Trophoblast cell (in vitro differentiated cells and primary cell): ENCODE data around the gene AOX1.
A peak's percentile ranks its signal among the peaks of the same experiment; 100 is the strongest.

Experiments used
- DNase-seq, 2 donors: peaks; one replicate each; pipeline ENCODE4 v3.0.0-alpha.2; 2016
- H2AFZ ChIP-seq: 2 replicates; pipeline ENCODE4 v1.6.1; 2013; ENCODE audit warnings: low read length, moderate library complexity, mild to moderate bottlenecking; ENCODE audit not compliant: insufficient read depth, poor library complexity
- H2AK5ac ChIP-seq: 2 replicates; pipeline ENCODE4 v1.6.1; 2013; ENCODE audit warnings: mild to moderate bottlenecking, low read length
- H2BK120ac ChIP-seq: 2 replicates; pipeline ENCODE4 v1.6.1; 2013; ENCODE audit warnings: low read length, mild to moderate bottlenecking, moderate library complexity; ENCODE audit not compliant: insufficient read depth, poor library complexity
- H2BK12ac ChIP-seq: 2 replicates; pipeline ENCODE4 v1.6.1; 2013; ENCODE audit warnings: mild to moderate bottlenecking, low read length, moderate library complexity
- H2BK5ac ChIP-seq: 2 replicates; pipeline ENCODE4 v1.6.1; 2013; ENCODE audit warnings: low read length, low read depth, moderate library complexity, mild to moderate bottlenecking; ENCODE audit not compliant: poor library complexity
- H3K14ac ChIP-seq: 2 replicates; pipeline ENCODE4 v1.6.1; 2013; ENCODE audit warnings: mild to moderate bottlenecking, low read length
- H3K18ac ChIP-seq: 2 replicates; pipeline ENCODE4 v1.6.1; 2013; ENCODE audit warnings: mild to moderate bottlenecking, low read length
- H3K23ac ChIP-seq: 2 replicates; pipeline ENCODE4 v1.6.1; 2013; ENCODE audit warnings: low read length
- H3K27ac ChIP-seq: 2 replicates; pipeline ENCODE4 v1.5.1; 2013; ENCODE audit warnings: low read depth, mild to moderate bottlenecking, inconsistent platforms, low read length, moderate library complexity
- H3K27me3 ChIP-seq: 2 replicates; pipeline ENCODE4 v1.6.1; 2013; ENCODE audit warnings: inconsistent platforms, mild to moderate bottlenecking, low read length, moderate library complexity; ENCODE audit not compliant: insufficient read depth
- H3K36me3 ChIP-seq, 2 experiments: 1 replicate in 1 of 2; 2 replicates in 1 of 2; pipeline ENCODE4 v1.6.1; 2013; ENCODE audit warnings: low read length in 2 of 2, mild to moderate bottlenecking in 2 of 2, moderate library complexity in 1 of 2; ENCODE audit not compliant: insufficient read depth in 2 of 2, control insufficient read depth in 1 of 2
- H3K4ac ChIP-seq: 2 replicates; pipeline ENCODE4 v1.6.1; 2013; ENCODE audit warnings: low read depth, mild to moderate bottlenecking, low read length, moderate library complexity
- H3K4me1 ChIP-seq, 2 experiments: 1 replicate in 1 of 2; 2 replicates in 1 of 2; pipeline ENCODE4 v1.6.1; 2013; ENCODE audit warnings: low read length in 2 of 2, mild to moderate bottlenecking in 2 of 2, moderate library complexity in 1 of 2; ENCODE audit not compliant: insufficient read depth in 2 of 2, control insufficient read depth in 1 of 2
- H3K4me2 ChIP-seq: 2 replicates; pipeline ENCODE4 v1.6.1; 2013; ENCODE audit warnings: inconsistent platforms, mild to moderate bottlenecking, low read length, moderate library complexity
- H3K4me3 ChIP-seq: 2 replicates; pipeline ENCODE4 v1.5.1; 2013; ENCODE audit warnings: mild to moderate bottlenecking, low read depth, low read length, inconsistent platforms
- H3K79me1 ChIP-seq: one replicate; pipeline ENCODE4 v1.6.1; 2013; ENCODE audit warnings: low read length
- H3K79me2 ChIP-seq: 2 replicates; pipeline ENCODE4 v1.6.1; 2013; ENCODE audit warnings: low read length, mild to moderate bottlenecking; ENCODE audit not compliant: control insufficient read depth, insufficient read depth, poor library complexity
- H3K9ac ChIP-seq: 2 replicates; pipeline ENCODE4 v1.6.1; 2013; ENCODE audit warnings: mild to moderate bottlenecking, low read length
- H3K9me3 ChIP-seq: 2 replicates; pipeline ENCODE4 v1.6.1; 2013; ENCODE audit warnings: low read depth, mild to moderate bottlenecking, control low read depth, inconsistent platforms, low read length; ENCODE audit not compliant: insufficient read depth
- H4K12ac ChIP-seq: 2 replicates; pipeline ENCODE4 v1.6.1; 2013; ENCODE audit warnings: low read depth, mild to moderate bottlenecking, low read length, moderate library complexity
- H4K8ac ChIP-seq: 2 replicates; pipeline ENCODE4 v1.6.1; 2013; ENCODE audit warnings: low read depth, mild to moderate bottlenecking, low read length, moderate library complexity
- H4K91ac ChIP-seq: one replicate; pipeline ENCODE4 v1.6.1; 2013; ENCODE audit warnings: low read depth, mild to moderate bottlenecking, low read length, moderate library complexity
- WGBS: extraction: QIAGEN DNeasy Blood & Tissue Kit; methylation state at CpG from one replicate; pipeline ENCODE4 v1.1.7; 2013; ENCODE audit warnings: missing lambda C conversion rate; ENCODE audit not compliant: insufficient read length, insufficient coverage; ENCODE audit errors: extremely low coverage; 5-methylcytosine and 5-hydroxymethylcytosine counted together

Gene AOX1

DNA sequence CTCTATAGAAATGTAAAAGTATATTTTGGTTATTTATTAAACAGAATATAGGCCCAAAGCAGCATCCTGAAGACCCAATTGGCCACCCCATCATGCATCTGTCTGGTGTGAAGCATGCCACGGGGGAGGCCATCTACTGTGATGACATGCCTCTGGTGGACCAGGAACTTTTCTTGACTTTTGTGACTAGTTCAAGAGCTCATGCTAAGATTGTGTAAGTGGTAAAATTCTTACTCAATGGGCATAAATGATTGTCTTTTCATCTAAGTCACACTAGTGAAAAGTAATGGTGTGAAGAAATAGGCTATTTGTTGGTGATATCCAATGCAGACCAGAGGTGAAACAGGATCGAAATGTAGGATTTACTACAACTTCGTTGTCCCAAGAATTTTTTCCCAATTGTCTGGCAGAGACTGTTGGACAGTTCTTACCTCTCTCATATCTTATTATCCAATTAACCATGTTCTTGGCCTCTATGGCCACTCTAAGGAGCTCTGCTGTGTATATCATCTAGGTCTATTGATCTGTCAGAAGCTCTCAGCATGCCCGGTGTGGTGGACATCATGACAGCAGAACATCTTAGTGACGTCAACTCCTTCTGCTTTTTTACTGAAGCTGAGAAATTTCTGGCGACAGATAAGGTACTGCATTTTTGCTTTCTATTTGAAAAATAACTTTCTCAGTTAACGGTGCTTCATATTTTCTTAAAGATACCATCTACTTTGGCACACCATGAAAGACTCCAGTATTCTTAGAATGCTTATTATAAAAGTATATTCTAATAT, 35.0 kb downstream of the AOX1 start:
- Histone ChIP-seq H3K14ac (no peak overlapping the region), H2BK5ac (no peak overlapping the region), H3K18ac (no peak overlapping the region), H3K23ac (no peak overlapping the region), H3K79me1 (no peaks in the 10 kb centered on the region), H3K4ac (no peak overlapping the region), H4K91ac (no peak overlapping the region), H2BK12ac (no peak overlapping the region), H3K27ac (no peak overlapping the region), H2AK5ac (no peak overlapping the region), H3K79me2 (no peaks in the 10 kb centered on the region), H3K4me1 (no peaks in the 10 kb centered on the region), H4K8ac (no peak overlapping the region), H3K4me2 (no peak overlapping the region), H2BK120ac (no peak overlapping the region), H3K27me3 (no peaks in the 10 kb centered on the region), H3K4me3 (no peak overlapping the region), H3K9ac (no peak overlapping the region), H3K9me3 (no peaks in the 10 kb centered on the region), H3K36me3 (no peaks in the 10 kb centered on the region), H4K12ac (no peak overlapping the region), H2AFZ (no peak overlapping the region)
- no CpG with 5 or more reads among the region's 7 CpGs for WGBS
- peak in 1 of 2 donors; percentile 2 for DNase-seq

DNA sequence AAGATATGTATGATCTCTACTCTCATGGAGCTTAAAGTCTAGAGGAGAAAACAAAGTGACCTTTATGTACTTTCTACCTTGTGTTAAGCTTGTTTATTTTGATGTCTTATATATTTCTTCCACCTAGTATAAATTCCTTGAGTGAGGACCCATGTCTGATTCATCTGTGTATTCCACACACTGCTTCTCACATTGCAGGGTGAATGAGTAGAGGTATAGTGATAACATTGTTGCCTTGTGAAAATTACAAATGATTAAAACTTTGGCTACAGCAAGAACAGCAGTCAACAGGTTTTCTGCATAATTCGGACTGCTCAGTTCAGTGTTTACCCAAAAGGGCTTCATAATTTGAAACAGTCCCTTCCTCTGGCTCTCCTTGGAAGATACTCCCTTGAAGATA, 36.3 kb downstream of the AOX1 start:
- no peak for DNase-seq
- no peak overlapping the region for H3K9ac ChIP-seq
- H2BK5ac ChIP-seq: no peak overlapping the region
- no peak overlapping the region for H2BK120ac ChIP-seq
- no peak overlapping the region for H3K14ac ChIP-seq
- no peak overlapping the region for H4K12ac ChIP-seq
- H4K91ac ChIP-seq: no peak overlapping the region
- H3K4me1 ChIP-seq: peaks cover 0 to 4% of the 10 kb centered on the region in 2 experiments
- H2AFZ ChIP-seq: no peak overlapping the region
- no peak overlapping the region for H3K27ac ChIP-seq
- H4K8ac ChIP-seq: no peak overlapping the region
- no peak overlapping the region for H3K23ac ChIP-seq
- no peaks in the 10 kb centered on the region for H3K36me3 ChIP-seq
- no peaks in the 10 kb centered on the region for H3K79me1 ChIP-seq
- no peaks in the 10 kb centered on the region for H3K79me2 ChIP-seq
- H3K27me3 ChIP-seq: no peaks in the 10 kb centered on the region
- H3K18ac ChIP-seq: no peak overlapping the region
- H2BK12ac ChIP-seq: no peak overlapping the region
- no peak overlapping the region for H2AK5ac ChIP-seq
- no peaks in the 10 kb centered on the region for H3K9me3 ChIP-seq
- H3K4me3 ChIP-seq: no peak overlapping the region
- WGBS: no CpG with 5 or more reads among the region's 1 CpG
- H3K4me2 ChIP-seq: no peak overlapping the region
- no peak overlapping the region for H3K4ac ChIP-seq

DNA sequence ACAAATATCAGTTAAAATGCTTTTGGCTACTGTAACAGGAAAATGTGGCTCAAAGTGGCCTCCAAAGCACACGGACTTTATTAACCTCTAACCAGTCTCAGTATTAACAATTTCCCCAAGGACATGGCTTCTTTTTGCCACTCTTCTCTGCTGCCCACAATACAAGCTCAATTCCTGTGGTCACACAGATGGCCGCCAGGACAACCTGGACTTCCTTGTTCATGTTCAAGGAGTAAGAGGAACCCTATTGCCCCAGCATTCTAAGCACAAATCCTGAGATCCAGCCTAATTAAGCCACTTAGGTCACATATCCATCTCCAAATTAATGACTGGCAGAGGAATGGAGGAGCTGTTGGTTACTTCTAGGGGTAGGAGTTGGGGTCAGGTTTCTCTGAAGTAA, 38.2 kb downstream of the AOX1 start:
- Histone ChIP-seq H3K14ac (no peak overlapping the region), H4K8ac (no peak overlapping the region), H3K4me1 (peaks cover 2 to 7% of the 10 kb centered on the region in 2 experiments), H3K79me2 (no peaks in the 10 kb centered on the region), H3K36me3 (no peaks in the 10 kb centered on the region), H2AK5ac (no peak overlapping the region), H3K9ac (no peak overlapping the region), H3K27me3 (no peaks in the 10 kb centered on the region), H3K4ac (no peak overlapping the region), H3K9me3 (no peaks in the 10 kb centered on the region), H3K4me2 (no peak overlapping the region), H2BK120ac (no peak overlapping the region), H3K79me1 (no peaks in the 10 kb centered on the region), H2BK5ac (no peak overlapping the region), H4K12ac (no peak overlapping the region), H4K91ac (no peak overlapping the region), H3K4me3 (no peak overlapping the region), H3K27ac (no peak overlapping the region), H3K23ac (no peak overlapping the region), H3K18ac (no peak overlapping the region), H2AFZ (no peak overlapping the region), H2BK12ac (no peak overlapping the region)
- WGBS: no CpG with 5 or more reads among the region's 2 CpGs
- no peak for DNase-seq

DNA sequence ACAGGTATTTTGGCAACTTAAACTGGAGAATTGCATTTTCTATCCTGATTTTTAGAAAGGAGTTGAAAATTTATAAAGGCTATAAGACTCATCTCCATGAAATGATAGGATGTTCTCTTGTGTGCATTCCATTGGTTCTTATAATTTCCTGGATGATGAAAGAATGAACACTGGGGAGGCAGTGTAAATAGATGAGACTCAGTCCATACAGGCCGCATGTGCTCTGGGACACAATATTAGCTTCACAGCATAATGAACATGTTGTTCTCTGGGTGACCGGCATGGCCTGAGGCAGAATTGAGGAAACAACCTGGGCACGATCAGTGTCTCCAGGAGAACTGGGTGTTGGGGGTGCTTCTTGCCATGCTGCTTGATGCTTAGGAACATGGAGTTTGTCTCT, 38.8 kb downstream of the AOX1 start:
- H3K36me3 ChIP-seq: no peaks in the 10 kb centered on the region
- H4K12ac ChIP-seq: no peak overlapping the region
- H3K79me1 ChIP-seq: no peaks in the 10 kb centered on the region
- H2BK120ac ChIP-seq: no peak overlapping the region
- H4K91ac ChIP-seq: no peak overlapping the region
- H2BK5ac ChIP-seq: no peak overlapping the region
- no peak for DNase-seq
- no peak overlapping the region for H3K4me3 ChIP-seq
- H3K9ac ChIP-seq: no peak overlapping the region
- no CpG with 5 or more reads among the region's 3 CpGs for WGBS
- H3K4ac ChIP-seq: no peak overlapping the region
- H3K4me1 ChIP-seq: peaks cover 2 to 7% of the 10 kb centered on the region in 2 experiments
- H3K4me2 ChIP-seq: no peak overlapping the region
- no peak overlapping the region for H2AFZ ChIP-seq
- no peak overlapping the region for H3K23ac ChIP-seq
- no peak overlapping the region for H3K27ac ChIP-seq
- H4K8ac ChIP-seq: no peak overlapping the region
- no peak overlapping the region for H2BK12ac ChIP-seq
- H3K14ac ChIP-seq: no peak overlapping the region
- H2AK5ac ChIP-seq: no peak overlapping the region
- no peaks in the 10 kb centered on the region for H3K27me3 ChIP-seq
- H3K18ac ChIP-seq: no peak overlapping the region
- no peaks in the 10 kb centered on the region for H3K9me3 ChIP-seq
- no peaks in the 10 kb centered on the region for H3K79me2 ChIP-seq
